ENCODE data around the gene PRICKLE3.

DNA sequence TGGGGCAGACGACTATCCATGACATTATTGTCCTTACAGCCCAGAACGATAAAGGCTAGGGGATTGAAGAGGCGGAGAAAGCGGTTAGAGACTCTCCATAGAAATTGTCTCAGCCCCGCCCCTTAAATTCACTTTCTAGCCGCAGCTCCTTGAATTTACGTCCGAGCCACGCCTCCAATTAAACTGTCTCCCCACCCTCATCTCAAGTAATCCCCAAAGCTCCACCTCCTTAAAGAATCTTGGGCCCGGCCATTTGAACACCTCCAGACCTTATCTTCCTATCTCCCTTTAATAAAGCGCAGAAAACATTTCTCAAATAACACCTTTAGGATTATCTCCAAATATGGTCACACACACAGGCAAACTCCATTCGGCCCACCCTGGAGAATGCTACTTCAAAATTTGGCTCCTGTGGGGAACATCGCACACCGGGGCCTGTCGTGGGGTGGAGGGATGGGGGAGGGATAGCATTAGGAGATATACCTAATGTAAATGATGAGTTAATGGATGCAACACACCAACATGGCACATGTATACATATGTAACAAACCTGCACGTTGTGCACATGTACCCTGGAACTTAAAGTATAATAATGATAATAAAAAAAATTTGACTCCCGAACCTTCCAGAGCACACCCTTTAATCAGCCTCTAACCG lies 30.8 kb downstream of the PRICKLE3 start:
- TF ChIP-seq POLR2A (IDR thresholded peaks at IDR 0.05; ENCODE audit: low read depth, low read length) = no peak
- no peak for TF ChIP-seq POLR2AphosphoS5 (IDR thresholded peaks at IDR 0.05; ENCODE audit: low read depth, low read length)
- no peak for TF ChIP-seq TAF1 (IDR thresholded peaks at IDR 0.05; ENCODE audit: low read depth, low read length)

Data from GM12891 (cell line).